ENCODE data around the gene SEC14L3. TPM values are rescaled to one million over a fixed set of nuclear protein-coding genes. Genes with fewer than 3 reads are reported as not detected.
A peak's percentile ranks its signal among the peaks of the same experiment; 100 is the strongest.
"Not testable (repeated sequence)": the region's sequence is repeated elsewhere in the genome, so short reads cannot be mapped to it uniquely, and the experiment has no call there.

Gene SEC14L3
- polyA plus RNA-seq, 3 donors = not detected

DNA sequence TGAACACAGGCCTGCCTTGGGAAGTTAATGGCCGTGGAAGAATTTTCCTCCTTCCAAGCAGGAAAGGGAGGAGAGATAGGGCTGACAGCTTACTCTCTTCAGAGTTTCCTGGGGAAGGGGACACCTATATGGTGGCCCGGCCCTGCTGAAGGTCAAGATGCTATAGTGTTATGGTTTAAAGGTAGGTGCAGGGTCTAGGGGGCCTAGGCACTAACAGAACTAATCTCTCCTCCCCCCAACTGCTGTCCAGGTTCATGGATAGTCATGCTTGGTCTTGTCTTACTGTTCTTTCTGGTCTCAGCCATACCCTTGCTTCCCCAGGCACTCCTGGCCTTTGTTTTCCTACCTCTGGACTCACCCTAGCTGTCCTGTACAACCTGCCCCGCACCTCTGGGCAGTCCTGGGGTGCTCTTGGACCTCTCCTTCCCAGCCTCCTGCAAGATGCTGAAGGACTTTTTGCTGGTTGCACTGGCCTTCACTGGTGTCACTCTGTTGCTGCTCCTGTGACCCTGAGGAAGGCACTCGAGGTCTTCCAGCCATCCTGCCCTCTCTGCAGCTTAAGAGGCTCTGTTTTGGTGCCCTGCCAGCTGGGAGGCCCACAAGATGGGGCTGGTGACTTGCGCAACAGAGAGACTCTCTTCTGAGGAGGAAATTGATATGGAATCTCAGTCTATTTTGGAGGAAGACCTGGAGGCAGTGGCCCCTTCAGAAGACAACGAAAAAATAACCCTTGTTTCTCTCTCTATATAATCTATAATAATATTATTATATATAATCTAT, 17.9 kb downstream of the SEC14L3 start:
- H3K27me3 ChIP-seq (ENCODE audit: control insufficient read depth in 2 of 2, insufficient read depth in 2 of 2, low read length in 2 of 2) = no peaks in the 10 kb centered on the region
- no peak overlapping the region for H3K9ac ChIP-seq (ENCODE audit: insufficient read depth, low read length, poor library complexity, severe bottlenecking)
- intact Hi-C loops (cut with micrococcal nuclease) = no loop called here
- H3K4me2 ChIP-seq (replicated peaks; ENCODE audit: extremely low read depth, low read length, poor library complexity, severe bottlenecking) = no peak overlapping the region
- H2AFZ ChIP-seq (ENCODE audit: insufficient read depth, low read depth, low read length, poor library complexity, severe bottlenecking) = no peak overlapping the region
- Mint-ChIP-seq H3K4me3 (no peak overlapping the region), H3K36me3 (no peaks in the 10 kb centered on the region), H3K4me1 (no peaks in the 10 kb centered on the region), H3K27me3 (ENCODE audit: low read depth in 3 of 3) (peaks cover 13 to 40% (median 18%) of the 10 kb centered on the region in 3 donors), H3K9me3 (peaks cover 4 to 16% (median 10%) of the 10 kb centered on the region in 7 donors), H3K27ac (no peak overlapping the region)
- H3K27ac ChIP-seq (ENCODE audit: low read depth in 1 of 2, low read length in 2 of 2) = no peak overlapping the region
- peaks cover 0 to 10% of the 10 kb centered on the region in 2 donors for H3K9me3 ChIP-seq (replicated peaks in 1 of 2; ENCODE audit: control insufficient read depth in 1 of 2, insufficient read depth in 1 of 2, low read length in 2 of 2)
- H3K36me3 ChIP-seq (replicated peaks in 1 of 2; ENCODE audit: control insufficient read depth in 1 of 2, insufficient read depth in 2 of 2, low read length in 2 of 2) = no peaks in the 10 kb centered on the region
- TF ChIP-seq, protein P1, sequence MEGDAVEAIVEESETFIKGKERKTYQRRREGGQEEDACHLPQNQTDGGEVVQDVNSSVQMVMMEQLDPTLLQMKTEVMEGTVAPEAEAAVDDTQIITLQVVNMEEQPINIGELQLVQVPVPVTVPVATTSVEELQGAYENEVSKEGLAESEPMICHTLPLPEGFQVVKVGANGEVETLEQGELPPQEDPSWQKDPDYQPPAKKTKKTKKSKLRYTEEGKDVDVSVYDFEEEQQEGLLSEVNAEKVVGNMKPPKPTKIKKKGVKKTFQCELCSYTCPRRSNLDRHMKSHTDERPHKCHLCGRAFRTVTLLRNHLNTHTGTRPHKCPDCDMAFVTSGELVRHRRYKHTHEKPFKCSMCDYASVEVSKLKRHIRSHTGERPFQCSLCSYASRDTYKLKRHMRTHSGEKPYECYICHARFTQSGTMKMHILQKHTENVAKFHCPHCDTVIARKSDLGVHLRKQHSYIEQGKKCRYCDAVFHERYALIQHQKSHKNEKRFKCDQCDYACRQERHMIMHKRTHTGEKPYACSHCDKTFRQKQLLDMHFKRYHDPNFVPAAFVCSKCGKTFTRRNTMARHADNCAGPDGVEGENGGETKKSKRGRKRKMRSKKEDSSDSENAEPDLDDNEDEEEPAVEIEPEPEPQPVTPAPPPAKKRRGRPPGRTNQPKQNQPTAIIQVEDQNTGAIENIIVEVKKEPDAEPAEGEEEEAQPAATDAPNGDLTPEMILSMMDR (IDR thresholded peaks at IDR 0.05) = no peak
- H3K4me3 ChIP-seq (replicated peaks in 1 of 3; ENCODE audit: low read depth in 2 of 3, low read length in 3 of 3) = no peak overlapping the region
- no peak for DNase-seq
- no peaks in the 10 kb centered on the region for H4K20me1 ChIP-seq (ENCODE audit: insufficient read depth, low read length)
- H3K79me2 ChIP-seq (ENCODE audit: insufficient read depth, low read length) = no peaks in the 10 kb centered on the region
- H3K4me1 ChIP-seq (ENCODE audit: control insufficient read depth in 1 of 2, insufficient read depth in 2 of 2, low read length in 2 of 2) = no peaks in the 10 kb centered on the region
- 0% methylated on average over 1 of the region's 6 CpGs for WGBS (ENCODE audit: insufficient coverage)

DNA sequence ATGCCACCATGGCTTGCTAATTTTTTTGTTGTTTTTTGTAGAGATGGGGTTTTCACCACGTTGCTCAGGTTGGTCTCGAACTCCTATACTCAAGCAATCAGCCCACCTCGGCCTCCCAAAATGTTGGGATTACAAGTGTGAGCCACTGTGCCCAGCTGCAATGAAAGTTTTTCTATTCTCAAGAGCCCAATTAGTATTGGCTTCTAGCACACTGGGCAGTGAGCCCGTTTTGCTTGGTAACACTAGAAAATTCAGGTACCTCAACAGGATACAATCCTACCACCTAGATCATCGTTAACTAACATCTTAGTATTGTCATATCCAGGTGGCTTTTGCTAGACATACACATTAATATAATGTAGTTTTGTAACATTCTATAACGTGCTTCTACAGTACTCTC, 19.0 kb downstream of the SEC14L3 start:
- Histone ChIP-seq H3K27ac (ENCODE audit: low read depth in 1 of 2, low read length in 2 of 2) (no peak overlapping the region), H2AFZ (ENCODE audit: insufficient read depth, low read depth, low read length, poor library complexity, severe bottlenecking) (no peak overlapping the region), H3K9me3 (replicated peaks in 1 of 2; ENCODE audit: control insufficient read depth in 1 of 2, insufficient read depth in 1 of 2, low read length in 2 of 2) (peaks cover 0 to 10% of the 10 kb centered on the region in 2 donors), H4K20me1 (ENCODE audit: insufficient read depth, low read length) (no peaks in the 10 kb centered on the region), H3K4me2 (replicated peaks; ENCODE audit: extremely low read depth, low read length, poor library complexity, severe bottlenecking) (no peak overlapping the region), H3K4me1 (ENCODE audit: control insufficient read depth in 1 of 2, insufficient read depth in 2 of 2, low read length in 2 of 2) (no peaks in the 10 kb centered on the region), H3K4me3 (replicated peaks in 1 of 3; ENCODE audit: low read depth in 2 of 3, low read length in 3 of 3) (no peak overlapping the region), H3K27me3 (ENCODE audit: control insufficient read depth in 2 of 2, insufficient read depth in 2 of 2, low read length in 2 of 2) (no peaks in the 10 kb centered on the region), H3K9ac (ENCODE audit: insufficient read depth, low read length, poor library complexity, severe bottlenecking) (no peak overlapping the region), H3K36me3 (replicated peaks in 1 of 2; ENCODE audit: control insufficient read depth in 1 of 2, insufficient read depth in 2 of 2, low read length in 2 of 2) (no peaks in the 10 kb centered on the region), H3K79me2 (ENCODE audit: insufficient read depth, low read length) (no peaks in the 10 kb centered on the region)
- 100% methylated on average over 1 of the region's 6 CpGs for whole genome bisulfite sequencing (ENCODE audit: insufficient coverage)
- intact Hi-C loops (cut with micrococcal nuclease) = no loop called here
- no peak for DNase-seq
- Mint-ChIP-seq H3K4me3 (no peak overlapping the region), H3K36me3 (no peaks in the 10 kb centered on the region), H3K27me3 (ENCODE audit: low read depth in 3 of 3) (peaks cover 18 to 41% (median 20%) of the 10 kb centered on the region in 3 donors), H3K27ac (no peak overlapping the region), H3K9me3 (peaks cover 4 to 16% (median 10%) of the 10 kb centered on the region in 7 donors), H3K4me1 (no peaks in the 10 kb centered on the region)
- TF ChIP-seq, protein P1 (IDR thresholded peaks at IDR 0.05) = no peak

DNA sequence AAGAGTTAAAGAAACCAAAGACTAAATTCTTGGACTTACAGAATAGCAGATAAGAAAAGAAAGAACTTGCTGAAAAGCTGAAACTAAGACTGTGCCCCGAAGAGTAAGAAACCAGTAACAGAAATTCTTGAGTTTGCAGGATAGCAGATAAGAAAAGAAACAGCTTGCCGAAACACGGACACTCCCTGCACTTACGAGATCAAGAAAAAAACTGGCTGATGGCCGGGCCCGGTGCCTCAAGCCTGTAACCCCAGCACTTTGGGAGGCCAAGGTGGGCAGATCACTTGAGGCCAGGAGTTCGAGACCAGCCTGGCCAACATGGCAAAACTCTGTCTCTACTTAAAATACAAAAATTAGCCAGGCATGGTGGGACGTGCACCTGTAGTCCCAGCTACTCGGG, 20.3 kb downstream of the SEC14L3 start:
- Mint-ChIP-seq H3K27me3 (ENCODE audit: low read depth in 3 of 3) (peaks cover 16 to 34% (median 20%) of the 10 kb centered on the region in 3 donors), H3K9me3 (peaks cover 4 to 12% (median 8%) of the 10 kb centered on the region in 7 donors), H3K4me3 (peak overlapping the region in 1 of 2 donors; percentile 44)
- H4K20me1 ChIP-seq (ENCODE audit: insufficient read depth, low read length); H3K4me1 ChIP-seq (ENCODE audit: control insufficient read depth in 1 of 2, insufficient read depth in 2 of 2, low read length in 2 of 2); H3K27ac ChIP-seq (ENCODE audit: low read depth in 1 of 2, low read length in 2 of 2); H3K27me3 ChIP-seq (ENCODE audit: control insufficient read depth in 2 of 2, insufficient read depth in 2 of 2, low read length in 2 of 2); H3K4me2 ChIP-seq (replicated peaks; ENCODE audit: extremely low read depth, low read length, poor library complexity, severe bottlenecking); H3K4me3 ChIP-seq (replicated peaks in 1 of 3; ENCODE audit: low read depth in 2 of 3, low read length in 3 of 3); DNase-seq; H3K36me3 ChIP-seq (replicated peaks in 1 of 2; ENCODE audit: control insufficient read depth in 1 of 2, insufficient read depth in 2 of 2, low read length in 2 of 2); H3K9ac ChIP-seq (ENCODE audit: insufficient read depth, low read length, poor library complexity, severe bottlenecking); H3K27ac Mint-ChIP-seq; intact Hi-C loops (cut with micrococcal nuclease); H2AFZ ChIP-seq (ENCODE audit: insufficient read depth, low read depth, low read length, poor library complexity, severe bottlenecking); H3K4me1 Mint-ChIP-seq; H3K79me2 ChIP-seq (ENCODE audit: insufficient read depth, low read length); H3K9me3 ChIP-seq (replicated peaks in 1 of 2; ENCODE audit: control insufficient read depth in 1 of 2, insufficient read depth in 1 of 2, low read length in 2 of 2); H3K36me3 Mint-ChIP-seq: not testable (repeated sequence)
- WGBS (ENCODE audit: insufficient coverage) = 77% methylated on average over 7 of the region's 9 CpGs
